ENCODE results near the gene KIF2A. TPM values are rescaled to one million over a fixed set of nuclear protein-coding genes. Genes with fewer than 3 reads are reported as not detected.

Gene KIF2A
- total RNA-seq, 1 experiment from 2014 or later: 86.1 TPM

GRCh38 chr5:62268234-62268633, 37.8 kb upstream of the KIF2A start:
- H3K23me2 ChIP-seq (ENCODE audit: insufficient read length, low read depth, low read length, poor library complexity, severe bottlenecking): no peaks in the 10 kb centered on the region
- Mint-ChIP-seq H3K36me3 (ENCODE audit: insufficient read depth in 1 of 3, low read depth in 3 of 3) (no peaks in the 10 kb centered on the region; a peak in 1 of 7 replicates), H3K9me3 (no peaks in the 10 kb centered on the region), H3K27ac (no peak overlapping the region; a peak in 1 of 7 replicates), H3K27me3 (ENCODE audit: low read depth) (no peaks in the 10 kb centered on the region), H3K4me3 (no peak overlapping the region), H3K4me1 (peaks cover 0 to 10% of the 10 kb centered on the region in 2 experiments; a peak in 3 of 4 replicates)
- H2BK12ac ChIP-seq (ENCODE audit: insufficient read length, low read depth, low read length): no peak overlapping the region
- H4K8ac ChIP-seq (replicated peaks; ENCODE audit: insufficient read length, low read depth, low read length): no peak overlapping the region
- no peak overlapping the region for H2BK15ac ChIP-seq (ENCODE audit: low read depth, low read length)
- H4K20me1 ChIP-seq (ENCODE audit: control insufficient read depth, insufficient read depth, insufficient read length): no peaks in the 10 kb centered on the region
- H3K4ac ChIP-seq (ENCODE audit: low read depth, low read length): no peak overlapping the region
- H3K4me2 ChIP-seq (ENCODE audit: insufficient read depth, insufficient read length, low read length): no peak overlapping the region
- no peak overlapping the region for H2AK5ac ChIP-seq (ENCODE audit: insufficient read length, low read length)
- H3K23ac ChIP-seq (ENCODE audit: insufficient read length, low read depth, low read length): no peak overlapping the region
- no peak overlapping the region for H3K9ac ChIP-seq (ENCODE audit: extremely low read depth, insufficient read length, low read length)
- no CpG with 5 or more reads among the region's 1 CpG for WGBS (ENCODE audit: extremely low coverage, insufficient read length, low lambda C conversion rate)
- H4K91ac ChIP-seq (ENCODE audit: insufficient read length, low read depth, low read length): no peak overlapping the region
- no peaks in the 10 kb centered on the region for H3K4me1 ChIP-seq (ENCODE audit: insufficient read depth, low read length)
- no peaks in the 10 kb centered on the region for H3K27me3 ChIP-seq (ENCODE audit: insufficient read depth, low read length)
- no peaks in the 10 kb centered on the region for H3K79me2 ChIP-seq (ENCODE audit: insufficient read depth, low read length)
- TF ChIP-seq CTCF (conservative IDR thresholded peaks at IDR 0.05): no peak
- no peaks in the 10 kb centered on the region for H3K9me3 ChIP-seq (ENCODE audit: control insufficient read depth, low read depth, low read length)
- H2BK5ac ChIP-seq (ENCODE audit: insufficient read length, low read length): no peak overlapping the region
- H2BK120ac ChIP-seq (ENCODE audit: low read depth, low read length, poor library complexity, severe bottlenecking): no peak overlapping the region
- no peak overlapping the region for H4K5ac ChIP-seq (ENCODE audit: insufficient read length, low read depth, low read length)
- H3K27ac ChIP-seq (ENCODE audit: insufficient read length, low read depth, low read length): no peak overlapping the region
- H3K79me1 ChIP-seq (ENCODE audit: insufficient read depth, low read depth, low read length, poor library complexity, severe bottlenecking): no peaks in the 10 kb centered on the region
- H2BK20ac ChIP-seq (ENCODE audit: low read depth, low read length, poor library complexity, severe bottlenecking): no peak overlapping the region
- no peak overlapping the region for H3K14ac ChIP-seq (ENCODE audit: insufficient read depth, low read length)
- H3K56ac ChIP-seq (ENCODE audit: insufficient read length, low read depth, low read length): no peak overlapping the region
- H2AFZ ChIP-seq (ENCODE audit: low read length): no peak overlapping the region
- DNase-seq: no peak
- no peak overlapping the region for H3T11ph ChIP-seq (ENCODE audit: low read length)
- H3K18ac ChIP-seq (ENCODE audit: insufficient read length, low read depth, low read length): no peak overlapping the region

Data from H9 (cell line).